PC-9 (cell line): ENCODE results near the gene CDH11. TPM values are rescaled to one million over a fixed set of nuclear protein-coding genes. Genes with fewer than 3 reads are reported as not detected.

Experiments used
- BruUV-seq: library from RNA; stranded (reverse); fragments of 400-500 nt; replicated peaks from 2 replicates; lab custom pipeline; 2021; lab: Mats Ljungman, UMichigan
- CTCF ChIA-PET: fragments of 300-600 bp; sonication (Branson Sonifier 250); formaldehyde crosslinking; loops from one replicate; lab custom pipeline; 2022; ENCODE audit warnings: antibody characterized with exemption; lab: Charles Lee
- POLR2A ChIA-PET: fragments of 300-600 bp; sonication (Branson Sonifier 250); formaldehyde crosslinking; loops from one replicate; lab custom pipeline; 2022; ENCODE audit warnings: antibody characterized with exemption; ENCODE audit not compliant: unreplicated experiment; lab: Charles Lee
- DNase-seq, 2 experiments: peaks; one replicate each; pipeline versions ENCODE4 v3.0.0 to v3.0.0-alpha.2; 2015 to 2022; ENCODE audit warnings: mixed read lengths in 1 of 2
- H2AFZ ChIP-seq: fragments of 200-600 bp; sonication (generic); 2 replicates; pipeline ENCODE4 v1.8.1; 2017; ENCODE audit warnings: antibody characterized with exemption
- H3F3A ChIP-seq: fragments of 200-600 bp; sonication (generic); 2 replicates; pipeline ENCODE4 v1.8.1; 2017; ENCODE audit warnings: antibody characterized with exemption, mild to moderate bottlenecking, low read depth; ENCODE audit not compliant: insufficient read depth
- H3K27ac ChIP-seq: fragments of 200-600 bp; sonication (generic); 2 replicates; pipeline ENCODE4 v1.6.1; 2016; ENCODE audit warnings: mixed run types
- H3K27me3 ChIP-seq: fragments of 200-600 bp; sonication (generic); 2 replicates; pipeline ENCODE4 v1.6.1; 2016; ENCODE audit warnings: low read depth, mixed run types; ENCODE audit not compliant: insufficient read depth
- H3K36me3 ChIP-seq: fragments of 200-600 bp; sonication (generic); 2 replicates; pipeline ENCODE4 v1.6.1; 2016; ENCODE audit warnings: low read depth, mixed run types
- H3K4me1 ChIP-seq: fragments of 200-600 bp; sonication (generic); replicated peaks from 2 replicates; pipeline ENCODE4 v1.6.1; 2016; ENCODE audit warnings: mixed run types; ENCODE audit not compliant: insufficient read depth
- H3K4me2 ChIP-seq: fragments of 200-600 bp; sonication (generic); 2 replicates; pipeline ENCODE4 v1.6.1; 2017; ENCODE audit warnings: mixed run types
- H3K4me3 ChIP-seq: fragments of 200-600 bp; sonication (generic); 2 replicates; pipeline ENCODE4 v1.6.1; 2016; ENCODE audit warnings: mixed run types
- H3K79me2 ChIP-seq: fragments of 200-600 bp; sonication (generic); 2 replicates; pipeline ENCODE4 v1.6.1; 2017; ENCODE audit warnings: low read depth, mixed run types
- H3K9me2 ChIP-seq: fragments of 200-600 bp; sonication (generic); 2 replicates; pipeline ENCODE4 v1.8.1; 2017; ENCODE audit warnings: mild to moderate bottlenecking; ENCODE audit not compliant: insufficient read depth
- H3K9me3 ChIP-seq: fragments of 200-600 bp; sonication (generic); 2 replicates; pipeline ENCODE4 v1.8.1; 2016; ENCODE audit warnings: low read depth; ENCODE audit not compliant: insufficient read depth
- H4K20me1 ChIP-seq: fragments of 200-600 bp; sonication (generic); 2 replicates; pipeline ENCODE4 v1.8.1; 2017; ENCODE audit not compliant: insufficient read depth
- CTCF ChIP-seq: fragments of 200-600 bp; sonication (generic); conservative IDR thresholded peaks from 2 replicates; pipeline ENCODE4 v1.6.1; 2017; ENCODE audit warnings: mixed run types, antibody characterized with exemption, mild to moderate bottlenecking, moderate library complexity
- EZH2 ChIP-seq: fragments of 200-600 bp; sonication (generic); IDR thresholded peaks from 2 replicates; pipeline ENCODE4 v1.8.0; 2017; ENCODE audit warnings: antibody characterized with exemption, low read depth
- intact Hi-C: fragments of 100-400 bp; cut with micrococcal nuclease; formaldehyde crosslinking; loops from one replicate; pipeline ENCODE4 v1.10.0; 2022; ENCODE audit not compliant: unreplicated experiment
- total RNA-seq: library from RNA; stranded (reverse); gene quantifications from 2 replicates; pipeline ENCODE4 v1.2.3, GENCODE V29; 2021

The CDH11 gene
- total RNA-seq, 1 experiment from 2014 or later, result not detected

GRCh38 chr16:65045961-65046360, 75.9 kb downstream of the CDH11 start:
- Histone ChIP-seq H3K36me3 (no peaks in the 10 kb centered on the region), H3K9me2 (no peaks in the 10 kb centered on the region), H3K4me1 (no peaks in the 10 kb centered on the region), H3K27me3 (no peaks in the 10 kb centered on the region), H3F3A (no peaks in the 10 kb centered on the region), H3K4me3 (no peak overlapping the region), H2AFZ (no peak overlapping the region), H3K27ac (no peak overlapping the region), H3K9me3 (no peaks in the 10 kb centered on the region), H4K20me1 (no peaks in the 10 kb centered on the region), H3K4me2 (no peak overlapping the region), H3K79me2 (no peaks in the 10 kb centered on the region)
- no TSS peak for BruUV-seq
- ChIA-PET CTCF (no interaction called here), POLR2A (no interaction called here)
- no peak for DNase-seq
- TF ChIP-seq EZH2 (no peak), CTCF (no peak)
- intact Hi-C loops, result no loop called here

DNA sequence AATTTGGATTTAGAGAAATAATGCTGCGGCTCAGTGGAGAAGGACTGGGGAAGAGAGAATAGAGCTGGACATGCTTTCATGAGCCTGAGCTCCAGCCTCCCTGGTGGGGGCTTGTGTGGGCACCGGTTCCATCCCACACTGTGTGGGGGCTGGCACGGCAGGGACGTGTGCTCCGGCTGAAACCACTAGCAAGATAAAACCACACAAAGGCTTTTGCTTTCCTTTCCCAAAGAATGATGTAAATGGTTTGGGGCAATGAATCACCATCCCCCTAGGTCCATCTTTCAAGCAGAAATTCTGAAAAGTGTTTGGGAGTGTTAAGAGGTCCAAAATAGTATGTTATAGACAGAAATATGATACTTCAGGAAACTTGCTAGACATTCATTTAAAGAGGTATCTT, 77.0 kb downstream of the CDH11 start:
- H3K27me3 ChIP-seq, result no peaks in the 10 kb centered on the region
- no peak overlapping the region for H3K27ac ChIP-seq
- H3K36me3 ChIP-seq, result no peaks in the 10 kb centered on the region
- H3K4me3 ChIP-seq, result no peak overlapping the region
- H4K20me1 ChIP-seq, result no peaks in the 10 kb centered on the region
- BruUV-seq, result no TSS peak
- no peak overlapping the region for H3K4me2 ChIP-seq
- no peaks in the 10 kb centered on the region for H3K9me2 ChIP-seq
- intact Hi-C loops, result no loop called here
- H2AFZ ChIP-seq, result no peak overlapping the region
- no peaks in the 10 kb centered on the region for H3K79me2 ChIP-seq
- H3F3A ChIP-seq, result no peaks in the 10 kb centered on the region
- no peak for TF ChIP-seq CTCF
- no peak for TF ChIP-seq EZH2
- POLR2A ChIA-PET, result no interaction called here
- H3K9me3 ChIP-seq, result no peaks in the 10 kb centered on the region
- no peaks in the 10 kb centered on the region for H3K4me1 ChIP-seq
- CTCF ChIA-PET, result no interaction called here
- no peak for DNase-seq

DNA sequence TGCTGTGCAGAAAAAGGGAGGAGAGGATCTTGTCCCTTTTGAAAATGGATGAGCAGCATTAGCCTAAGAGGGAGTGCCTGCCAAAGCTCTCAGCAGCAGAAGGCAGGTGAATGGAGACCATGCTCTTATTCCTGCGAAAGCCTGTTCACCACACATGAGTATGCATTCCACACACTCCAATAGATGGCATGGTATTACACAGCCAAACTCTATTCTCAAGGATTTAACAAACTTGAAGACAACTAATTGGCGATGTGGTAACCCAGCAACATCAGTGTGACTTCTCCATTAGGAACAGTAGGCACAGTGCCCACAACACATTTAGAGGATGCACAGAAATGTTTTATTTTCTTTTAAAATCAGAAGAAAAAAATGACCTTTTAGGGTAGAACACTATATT, 77.8 kb downstream of the CDH11 start:
- no peak overlapping the region for H3K27ac ChIP-seq
- H3F3A ChIP-seq, result no peaks in the 10 kb centered on the region
- no peaks in the 10 kb centered on the region for H3K9me2 ChIP-seq
- no peaks in the 10 kb centered on the region for H3K4me1 ChIP-seq
- no peak for TF ChIP-seq CTCF
- TF ChIP-seq EZH2, result no peak
- no peaks in the 10 kb centered on the region for H3K9me3 ChIP-seq
- no peak overlapping the region for H2AFZ ChIP-seq
- H4K20me1 ChIP-seq, result no peaks in the 10 kb centered on the region
- no peak overlapping the region for H3K4me2 ChIP-seq
- ChIA-PET CTCF (no interaction called here), POLR2A (no interaction called here)
- H3K79me2 ChIP-seq, result no peaks in the 10 kb centered on the region
- H3K4me3 ChIP-seq, result no peak overlapping the region
- no TSS peak for BruUV-seq
- DNase-seq, result no peak
- intact Hi-C loops, result no loop called here
- no peaks in the 10 kb centered on the region for H3K27me3 ChIP-seq
- no peaks in the 10 kb centered on the region for H3K36me3 ChIP-seq
